HG03108 (cell line): ENCODE data around the gene SPATA31A6.
"Not testable (repeated sequence)": the region's sequence is repeated elsewhere in the genome, so short reads cannot be mapped to it uniquely, and the experiment has no call there.

Experiments
- ATAC-seq: cut with Tn5 transposase; IDR thresholded peaks from one replicate; pipeline ENCODE4 v1.9.1; 2021; ENCODE audit warnings: moderate library complexity; ENCODE audit not compliant: unreplicated experiment

SPATA31A6 gene

DNA sequence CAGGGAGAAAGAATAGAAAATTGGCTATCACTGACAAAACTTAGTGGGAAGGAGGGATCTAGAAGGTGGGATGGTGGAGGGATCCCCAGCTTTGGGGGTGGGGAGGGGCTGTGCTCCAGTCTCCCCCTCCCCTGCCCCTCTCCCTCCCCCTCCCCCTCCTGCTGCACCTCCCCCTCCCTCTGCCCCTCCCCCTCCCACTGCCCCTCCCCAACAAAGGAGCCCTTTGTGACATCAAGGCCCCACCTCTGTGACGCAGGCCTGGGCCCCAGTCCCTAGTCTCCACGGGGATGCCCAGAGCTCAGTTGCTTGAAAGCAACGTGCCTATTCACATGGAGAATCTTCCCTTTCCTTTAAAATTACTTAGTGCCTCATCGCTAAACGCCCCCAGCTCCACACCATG, at the start of gene SPATA31A6:
Gene SPATA31A6 (plus strand): TSS at position 301 of the 400 bp plus-strand sequence. CDS start 29 bp downstream, at position 330.
- ATAC-seq: not testable (repeated sequence)

DNA sequence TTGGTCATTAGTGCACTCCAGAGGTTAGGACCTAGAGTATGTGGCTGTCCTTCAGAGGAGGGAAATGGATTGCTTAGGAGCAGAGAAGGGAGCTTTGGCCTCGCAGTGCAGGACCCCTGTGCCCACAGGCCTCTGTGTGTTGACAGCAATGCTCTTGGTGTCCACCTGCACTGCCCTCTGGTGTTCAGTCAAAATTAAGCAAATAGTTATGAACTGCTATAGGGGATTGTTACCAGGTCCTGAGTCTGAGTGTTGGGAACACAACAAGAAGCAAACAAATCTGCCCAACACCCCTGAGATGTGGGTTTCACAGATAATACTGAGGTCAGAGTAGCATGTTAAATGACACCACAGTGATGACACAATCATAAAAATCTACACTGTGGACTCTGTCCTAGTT, 23.2 kb upstream of the SPATA31A6 start:
- not testable (repeated sequence) for ATAC-seq

- not testable (repeated sequence) for ATAC-seq
Measured at GRCh38 chr9:42219861-42220260, 36.4 kb downstream of the SPATA31A6 start.

- not testable (repeated sequence) for ATAC-seq
Measured at GRCh38 chr9:42223230-42223629, 39.8 kb downstream of the SPATA31A6 start.

DNA sequence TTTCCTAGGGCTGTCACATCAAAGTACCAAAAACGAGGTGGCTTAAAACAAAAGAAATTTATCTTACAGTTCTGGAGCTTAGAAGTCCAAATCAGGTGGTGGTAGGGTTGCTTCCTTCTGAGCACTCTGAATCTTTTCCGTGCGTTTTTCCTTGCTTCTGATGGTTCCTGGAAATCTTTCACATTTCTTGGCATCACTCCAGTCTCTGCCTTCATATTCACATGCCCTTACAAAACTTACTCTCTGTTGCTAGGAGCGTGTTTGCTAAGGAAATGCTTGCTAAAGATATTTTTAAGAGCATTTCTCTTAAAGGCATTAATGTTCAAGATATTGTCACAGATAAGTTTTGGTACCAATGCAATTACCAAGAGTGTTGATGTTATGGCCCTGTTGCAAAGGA, 49.6 kb downstream of the SPATA31A6 start:
- not testable (repeated sequence) for ATAC-seq

DNA sequence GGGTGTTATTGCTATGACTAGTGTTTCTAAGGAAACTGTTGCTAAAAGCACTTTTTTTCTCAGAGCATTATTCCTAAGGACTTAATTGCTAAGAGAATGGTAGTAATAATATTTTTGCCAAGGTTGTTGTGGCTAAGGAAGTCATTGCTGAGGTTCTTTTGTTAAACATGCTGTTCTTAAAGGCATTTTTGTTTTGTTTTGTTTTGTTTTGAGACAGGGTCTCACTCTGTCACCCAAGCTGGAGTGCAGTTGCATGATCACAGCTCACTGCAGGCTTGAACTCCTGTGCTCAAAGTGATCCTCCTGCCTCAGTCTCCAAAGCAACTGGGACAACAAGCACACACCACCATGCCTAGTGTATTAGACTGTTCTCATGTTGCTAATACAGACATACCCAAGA, 51.2 kb downstream of the SPATA31A6 start:
- not testable (repeated sequence) for ATAC-seq

GRCh38 chr9:42235352-42235991, 52.0 kb downstream of the SPATA31A6 start:
- ATAC-seq: not testable (repeated sequence)

- ATAC-seq: not testable (repeated sequence)
Measured at GRCh38 chr9:42236097-42236496, 52.6 kb downstream of the SPATA31A6 start.

DNA sequence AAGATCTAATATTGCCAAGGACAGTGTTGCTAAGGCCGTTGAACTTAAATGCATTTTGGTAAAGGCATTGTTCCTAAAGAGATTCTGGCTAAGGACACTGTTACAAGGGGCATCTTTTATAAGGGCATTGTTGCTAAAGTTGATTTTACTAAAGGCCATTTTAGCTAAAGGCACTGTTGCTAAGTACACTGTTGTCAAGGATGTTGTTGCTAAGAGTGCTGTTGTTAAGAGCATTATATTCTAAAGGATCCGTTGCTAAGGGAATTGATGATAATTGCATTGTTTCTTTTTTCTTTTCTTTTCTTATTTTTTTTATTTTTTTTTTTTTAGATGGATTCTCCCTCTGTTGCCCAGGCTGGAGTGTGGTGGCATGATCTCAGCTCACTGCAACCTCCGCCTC, 53.9 kb downstream of the SPATA31A6 start:
- not testable (repeated sequence) for ATAC-seq

DNA sequence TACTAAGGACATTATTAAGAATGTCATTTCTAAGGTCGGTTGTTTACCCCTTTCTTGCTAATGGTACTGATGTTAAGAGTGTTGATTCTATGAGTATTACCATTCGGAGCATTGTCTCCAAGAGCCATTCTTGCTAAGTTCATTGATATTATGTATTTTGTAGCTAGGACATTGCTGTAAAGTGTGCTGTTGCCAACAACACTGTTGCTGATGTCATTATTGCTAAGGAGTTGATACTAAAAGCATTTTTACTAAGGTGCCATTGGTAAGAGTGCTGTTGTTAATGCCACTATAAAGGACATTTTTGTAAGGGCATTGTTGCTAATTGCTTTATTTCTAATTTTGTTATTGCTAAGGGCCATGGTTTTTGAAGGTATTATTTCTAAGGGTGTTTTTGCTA, 55.4 kb downstream of the SPATA31A6 start:
- ATAC-seq: not testable (repeated sequence)
